ENCODE data around the gene SLC29A3. TPM values are rescaled to one million over a fixed set of nuclear protein-coding genes. Genes with fewer than 3 reads are reported as not detected.

The SLC29A3 gene
- polyA plus RNA-seq, 4 donors: 0.45 to 16.9 (median 2.7) TPM

DNA sequence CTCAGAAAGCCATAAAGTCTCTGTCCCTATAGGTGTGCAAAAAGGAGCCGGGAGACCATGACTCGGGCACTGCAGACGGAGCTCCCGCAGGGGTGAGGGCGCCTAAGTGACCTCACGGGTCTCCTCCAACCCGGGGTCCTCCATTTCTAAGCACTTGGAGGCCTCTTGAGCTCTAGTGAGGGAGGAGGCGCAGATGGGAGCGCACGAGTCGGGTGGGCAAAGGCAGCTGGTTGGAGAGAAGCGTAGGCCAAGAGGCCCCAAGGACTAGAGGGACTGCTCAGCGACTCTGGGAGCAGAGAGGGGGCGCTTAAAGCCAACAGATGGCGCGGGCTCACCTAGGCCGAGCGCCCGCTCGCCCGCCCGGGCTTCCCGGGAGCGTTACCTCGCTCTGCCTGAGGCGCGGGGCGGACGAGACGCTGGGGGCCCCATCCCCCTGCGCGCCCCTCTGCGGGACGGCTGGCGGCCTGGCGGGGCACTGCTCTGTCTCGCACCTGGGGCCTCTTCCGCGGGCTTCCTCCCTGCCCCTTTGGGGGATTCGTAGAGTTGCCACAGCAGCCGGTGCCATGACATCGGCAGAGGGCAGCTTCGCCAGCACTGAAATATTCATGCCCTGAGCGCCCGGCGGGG, 77.1 kb downstream of the SLC29A3 start:
- FAIRE-seq: no peak
- Histone ChIP-seq H3K4me3 (ENCODE audit: low read depth in 1 of 3, low read length in 3 of 3) (peak overlapping the region in 1 of 3 donors; percentile 23), H3K27me3 (ENCODE audit: control insufficient read depth in 3 of 3, insufficient read depth in 3 of 3, low read length in 3 of 3) (peaks cover 3 to 44% (median 32%) of the 10 kb centered on the region in 3 donors), H3K27ac (ENCODE audit: low read depth in 1 of 3, low read length in 2 of 3) (no peak overlapping the region), H3K36me3 (ENCODE audit: control insufficient read depth in 3 of 3, insufficient read depth in 2 of 3, low read depth in 1 of 3, low read length in 3 of 3) (no peaks in the 10 kb centered on the region), H3K4me1 (ENCODE audit: control insufficient read depth in 3 of 3, insufficient read depth in 2 of 3, low read depth in 1 of 3, low read length in 2 of 3) (peaks cover 0 to 9% (median 0%) of the 10 kb centered on the region in 3 donors), H3K9me3 (ENCODE audit: control insufficient read depth in 2 of 2, insufficient read depth in 1 of 2, low read depth in 1 of 2, low read length in 1 of 2) (no peaks in the 10 kb centered on the region)
- 17 to 20% (median 18%) methylated on average over 42 to 46 of the region's 46 CpGs for WGBS, 3 donors
- peak; percentile 46 to 68 for DNase-seq

DNA sequence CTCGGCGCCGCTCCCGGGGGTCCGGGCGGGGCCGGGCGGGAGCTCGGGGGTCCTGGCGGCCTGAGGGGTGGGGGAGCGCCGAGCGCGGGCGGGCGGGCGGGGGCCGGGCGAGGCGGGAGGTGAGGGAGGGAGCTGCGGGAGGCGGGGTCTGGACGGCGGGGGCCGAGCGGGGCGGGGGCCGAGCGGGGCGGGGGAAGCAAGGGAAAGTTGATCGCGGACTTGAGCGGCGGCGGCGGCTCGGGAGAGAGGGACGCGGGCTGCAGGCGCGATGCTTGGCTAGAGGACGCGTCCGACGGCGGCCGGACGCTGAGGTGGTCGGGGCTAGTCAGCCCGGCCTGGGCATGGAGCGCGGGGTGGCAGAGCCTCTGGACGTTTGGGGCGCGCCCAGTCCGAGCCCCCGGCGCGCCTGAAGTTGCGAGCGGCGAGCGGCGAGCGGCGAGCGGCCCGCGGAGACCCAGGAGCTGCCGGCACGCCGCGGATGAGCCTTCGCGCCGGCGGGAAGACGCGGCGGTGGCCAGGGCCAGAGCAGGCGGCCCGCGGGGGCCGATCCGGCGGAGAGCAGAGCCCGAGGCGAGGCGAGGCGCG, 77.7 kb downstream of the SLC29A3 start, which contains the start of gene CDH23:
Gene CDH23 (plus strand): TSS at position 210 of the 585 bp plus-strand sequence. CDS start 42,912 bp downstream, outside the sequence.
- no peak within 1 kb of the TSS for H3K27ac ChIP-seq (ENCODE audit: low read depth in 1 of 3, low read length in 2 of 3)
- FAIRE-seq: no peak
- H3K4me1 ChIP-seq (ENCODE audit: control insufficient read depth in 3 of 3, insufficient read depth in 2 of 3, low read depth in 1 of 3, low read length in 2 of 3): peaks cover 0 to 9% (median 0%) of the 10 kb centered on the region in 3 donors
- DNase-seq: peak in 1 of 2 donors; percentile 52
- peaks cover 3 to 45% (median 32%) of the 10 kb centered on the region in 3 donors for H3K27me3 ChIP-seq (ENCODE audit: control insufficient read depth in 3 of 3, insufficient read depth in 3 of 3, low read length in 3 of 3)
- WGBS, 3 donors: 0 to 1% (median 1%) methylated on average over 17 to 91 of the region's 91 CpGs
- H3K36me3 ChIP-seq (ENCODE audit: control insufficient read depth in 3 of 3, insufficient read depth in 2 of 3, low read depth in 1 of 3, low read length in 3 of 3): no peaks in the 10 kb centered on the region
- H3K4me3 ChIP-seq (ENCODE audit: low read depth in 1 of 3, low read length in 3 of 3): peak within 1 kb of the TSS in 2 of 3 donors; percentile 7 to 23
- H3K9me3 ChIP-seq (ENCODE audit: control insufficient read depth in 2 of 2, insufficient read depth in 1 of 2, low read depth in 1 of 2, low read length in 1 of 2): no peaks in the 10 kb centered on the region

DNA sequence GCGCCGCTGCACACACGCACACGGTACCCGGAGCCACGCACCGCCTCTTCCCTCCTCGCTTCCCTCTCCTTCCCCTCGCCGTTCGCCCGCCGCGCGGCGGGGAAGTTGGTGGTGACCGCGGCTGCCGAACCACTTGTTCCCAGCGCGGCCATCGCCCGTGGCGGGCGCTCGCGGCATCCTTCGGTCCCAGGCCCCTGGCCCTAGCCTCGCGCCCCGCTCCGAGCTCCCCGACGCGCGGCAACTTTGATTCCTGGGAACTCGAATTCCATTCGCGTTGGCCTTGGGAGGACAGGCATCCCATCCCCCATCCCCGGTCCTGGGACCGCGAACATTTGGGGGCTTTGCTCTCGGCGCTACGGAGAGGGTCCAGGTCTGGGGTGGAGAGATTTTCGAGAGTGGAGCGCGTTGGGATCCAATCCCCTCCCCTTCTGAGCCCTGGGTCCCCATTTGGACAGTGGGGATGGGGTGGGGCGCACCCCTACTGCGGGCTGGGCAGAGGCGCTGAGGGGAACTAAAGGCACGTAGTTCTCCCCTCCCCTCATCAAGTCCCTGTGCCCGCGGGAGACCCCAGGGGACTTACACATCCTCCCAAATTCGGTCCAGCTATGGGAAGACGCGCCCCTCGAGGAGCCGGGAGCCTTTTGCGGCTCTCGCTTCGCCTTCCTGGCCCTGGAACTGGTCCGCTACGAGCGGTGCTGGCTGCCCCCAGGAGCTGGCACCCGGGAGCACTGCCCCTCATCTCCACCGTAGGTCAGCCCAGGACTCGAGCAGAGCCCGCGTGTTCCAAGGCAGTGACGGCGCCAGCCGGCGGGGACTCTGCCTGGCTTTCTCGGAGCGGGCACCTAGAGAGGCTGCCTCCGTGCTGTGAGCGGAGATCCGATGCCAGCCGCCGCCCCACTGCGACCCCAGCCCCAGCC, 78.5 kb downstream of the SLC29A3 start:
- FAIRE-seq (no peak), DNase-seq (no peak)
- Histone ChIP-seq H3K27ac (ENCODE audit: low read depth in 1 of 3, low read length in 2 of 3) (no peak overlapping the region), H3K36me3 (ENCODE audit: control insufficient read depth in 3 of 3, insufficient read depth in 2 of 3, low read depth in 1 of 3, low read length in 3 of 3) (no peaks in the 10 kb centered on the region), H3K9me3 (ENCODE audit: control insufficient read depth in 2 of 2, insufficient read depth in 1 of 2, low read depth in 1 of 2, low read length in 1 of 2) (no peaks in the 10 kb centered on the region), H3K4me1 (ENCODE audit: control insufficient read depth in 3 of 3, insufficient read depth in 2 of 3, low read depth in 1 of 3, low read length in 2 of 3) (peaks cover 0 to 9% (median 0%) of the 10 kb centered on the region in 3 donors), H3K4me3 (ENCODE audit: low read depth in 1 of 3, low read length in 3 of 3) (peak overlapping the region in 2 of 3 donors; percentile 7 to 23), H3K27me3 (ENCODE audit: control insufficient read depth in 3 of 3, insufficient read depth in 3 of 3, low read length in 3 of 3) (peaks cover 3 to 45% (median 32%) of the 10 kb centered on the region in 3 donors)
- whole genome bisulfite sequencing, 3 donors: 2 to 5% (median 3%) methylated on average over 62 to 82 of the region's 82 CpGs

DNA sequence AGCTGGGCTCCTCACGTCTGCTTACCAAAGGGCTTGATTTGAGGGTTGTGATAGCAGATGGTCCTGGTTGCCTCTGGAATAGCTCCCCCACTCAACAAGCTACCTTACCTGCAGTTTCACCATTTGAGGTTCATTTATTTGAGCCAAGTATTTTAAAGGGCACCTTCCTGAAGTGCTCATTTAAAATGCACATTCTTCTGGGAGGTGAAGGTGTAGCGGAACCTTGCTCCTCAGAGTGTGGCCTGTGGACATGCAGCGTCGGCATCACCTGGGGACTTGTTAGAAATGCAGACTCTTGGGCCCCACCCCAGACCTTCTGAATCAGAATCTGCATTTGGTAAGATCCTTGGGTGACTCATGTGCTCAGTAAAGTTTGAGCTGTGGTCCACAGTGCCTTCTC, 79.9 kb downstream of the SLC29A3 start:
- H3K36me3 ChIP-seq (ENCODE audit: control insufficient read depth in 3 of 3, insufficient read depth in 2 of 3, low read depth in 1 of 3, low read length in 3 of 3): no peaks in the 10 kb centered on the region
- H3K27me3 ChIP-seq (ENCODE audit: control insufficient read depth in 3 of 3, insufficient read depth in 3 of 3, low read length in 3 of 3): peaks cover 3 to 45% (median 32%) of the 10 kb centered on the region in 3 donors
- 61 to 73% (median 73%) methylated on average over 4 of the region's 4 CpGs for WGBS, 3 donors
- no peak overlapping the region for H3K27ac ChIP-seq (ENCODE audit: low read depth in 1 of 3, low read length in 2 of 3)
- FAIRE-seq (no peak), DNase-seq (no peak)
- no peaks in the 10 kb centered on the region for H3K9me3 ChIP-seq (ENCODE audit: control insufficient read depth in 2 of 2, insufficient read depth in 1 of 2, low read depth in 1 of 2, low read length in 1 of 2)
- peaks cover 0 to 9% (median 0%) of the 10 kb centered on the region in 3 donors for H3K4me1 ChIP-seq (ENCODE audit: control insufficient read depth in 3 of 3, insufficient read depth in 2 of 3, low read depth in 1 of 3, low read length in 2 of 3)
- no peak overlapping the region for H3K4me3 ChIP-seq (ENCODE audit: low read depth in 1 of 3, low read length in 3 of 3)

DNA sequence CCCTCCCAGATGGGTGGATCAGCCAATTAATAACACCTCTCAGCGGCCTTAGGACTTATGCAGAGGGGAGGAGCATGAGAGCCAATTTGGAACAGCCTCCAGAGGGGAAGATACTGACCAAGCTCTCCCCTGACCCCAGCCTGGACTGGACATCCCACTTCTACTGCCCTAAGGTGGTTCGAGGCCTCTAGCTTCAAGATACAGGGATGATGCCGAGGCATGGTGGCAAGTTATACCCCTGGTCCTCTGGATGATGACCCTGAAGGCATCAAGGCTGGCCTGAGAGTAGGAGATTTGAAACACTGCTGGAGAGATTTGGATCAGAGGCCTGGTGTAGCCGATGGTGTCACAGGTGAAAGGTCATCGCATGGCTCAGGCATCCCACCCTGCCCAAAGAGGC, 80.9 kb downstream of the SLC29A3 start:
- no peak for FAIRE-seq
- Histone ChIP-seq H3K27me3 (ENCODE audit: control insufficient read depth in 3 of 3, insufficient read depth in 3 of 3, low read length in 3 of 3) (peaks cover 3 to 51% (median 32%) of the 10 kb centered on the region in 3 donors), H3K9me3 (ENCODE audit: control insufficient read depth in 2 of 2, insufficient read depth in 1 of 2, low read depth in 1 of 2, low read length in 1 of 2) (no peaks in the 10 kb centered on the region), H3K4me3 (ENCODE audit: low read depth in 1 of 3, low read length in 3 of 3) (no peak overlapping the region), H3K27ac (ENCODE audit: low read depth in 1 of 3, low read length in 2 of 3) (no peak overlapping the region), H3K4me1 (ENCODE audit: control insufficient read depth in 3 of 3, insufficient read depth in 2 of 3, low read depth in 1 of 3, low read length in 2 of 3) (peaks cover 0 to 9% (median 0%) of the 10 kb centered on the region in 3 donors), H3K36me3 (ENCODE audit: control insufficient read depth in 3 of 3, insufficient read depth in 2 of 3, low read depth in 1 of 3, low read length in 3 of 3) (no peaks in the 10 kb centered on the region)
- DNase-seq: no peak
- 62 to 78% (median 74%) methylated on average over 5 of the region's 5 CpGs for WGBS, 3 donors

DNA sequence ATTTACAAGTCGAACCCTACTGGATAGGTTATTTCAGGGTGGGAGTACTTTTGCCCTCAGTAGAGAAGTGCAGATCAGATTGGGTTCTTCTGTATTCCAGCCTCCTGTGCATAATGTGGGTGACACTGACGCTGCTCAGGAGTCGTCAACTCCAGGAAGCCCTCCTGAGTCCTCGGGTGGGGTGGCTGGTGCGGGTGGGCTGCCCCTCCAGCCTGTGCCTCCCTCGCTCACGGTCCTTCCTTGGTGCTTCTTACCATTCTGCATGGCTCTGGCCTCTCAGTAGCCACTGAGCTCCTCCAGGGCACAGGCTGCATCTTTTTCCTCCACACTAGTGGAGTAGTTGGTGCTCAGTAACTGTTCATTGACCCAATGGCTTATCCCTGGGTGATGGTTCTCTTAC, 82.0 kb downstream of the SLC29A3 start:
- Histone ChIP-seq H3K4me3 (ENCODE audit: low read depth in 1 of 3, low read length in 3 of 3) (no peak overlapping the region), H3K27me3 (ENCODE audit: control insufficient read depth in 3 of 3, insufficient read depth in 3 of 3, low read length in 3 of 3) (peaks cover 3 to 49% (median 30%) of the 10 kb centered on the region in 3 donors), H3K4me1 (ENCODE audit: control insufficient read depth in 3 of 3, insufficient read depth in 2 of 3, low read depth in 1 of 3, low read length in 2 of 3) (peaks cover 0 to 9% (median 0%) of the 10 kb centered on the region in 3 donors), H3K27ac (ENCODE audit: low read depth in 1 of 3, low read length in 2 of 3) (no peak overlapping the region), H3K36me3 (ENCODE audit: control insufficient read depth in 3 of 3, insufficient read depth in 2 of 3, low read depth in 1 of 3, low read length in 3 of 3) (no peaks in the 10 kb centered on the region), H3K9me3 (ENCODE audit: control insufficient read depth in 2 of 2, insufficient read depth in 1 of 2, low read depth in 1 of 2, low read length in 1 of 2) (no peaks in the 10 kb centered on the region)
- no peak for DNase-seq
- no peak for FAIRE-seq
- WGBS, 3 donors: 88 to 89% (median 88%) methylated on average over 7 of the region's 7 CpGs

DNA sequence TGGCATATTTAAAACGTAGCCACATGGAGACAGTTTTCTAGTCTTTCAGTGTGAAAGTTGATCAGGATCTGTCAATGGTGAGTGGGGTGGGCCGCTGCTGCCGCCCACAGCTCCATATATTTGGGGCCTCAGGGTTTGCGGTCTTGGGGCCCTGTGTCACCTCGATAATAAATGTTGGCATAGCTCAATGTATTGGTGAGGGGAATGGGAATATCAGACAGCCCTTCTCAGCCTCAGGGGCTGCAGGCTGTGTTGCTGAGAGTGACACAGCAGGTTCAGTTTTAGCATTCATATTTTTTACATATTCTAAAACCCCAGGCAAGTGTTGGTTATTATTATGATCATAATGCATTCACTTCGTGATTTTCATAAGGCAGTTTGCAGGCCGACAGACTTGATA, 82.9 kb downstream of the SLC29A3 start:
- FAIRE-seq (no peak), DNase-seq (no peak)
- Histone ChIP-seq H3K4me3 (ENCODE audit: low read depth in 1 of 3, low read length in 3 of 3) (no peak overlapping the region), H3K4me1 (ENCODE audit: control insufficient read depth in 3 of 3, insufficient read depth in 2 of 3, low read depth in 1 of 3, low read length in 2 of 3) (peaks cover 0 to 9% (median 0%) of the 10 kb centered on the region in 3 donors), H3K27me3 (ENCODE audit: control insufficient read depth in 3 of 3, insufficient read depth in 3 of 3, low read length in 3 of 3) (peaks cover 3 to 48% (median 30%) of the 10 kb centered on the region in 3 donors), H3K27ac (ENCODE audit: low read depth in 1 of 3, low read length in 2 of 3) (no peak overlapping the region), H3K36me3 (ENCODE audit: control insufficient read depth in 3 of 3, insufficient read depth in 2 of 3, low read depth in 1 of 3, low read length in 3 of 3) (no peaks in the 10 kb centered on the region), H3K9me3 (ENCODE audit: control insufficient read depth in 2 of 2, insufficient read depth in 1 of 2, low read depth in 1 of 2, low read length in 1 of 2) (no peaks in the 10 kb centered on the region)
- 84 to 92% (median 89%) methylated on average over 7 of the region's 7 CpGs for WGBS, 3 donors

Data from small intestine (tissue), 7 donors.